ENCODE measurements around the gene CAMKMT.

DNA sequence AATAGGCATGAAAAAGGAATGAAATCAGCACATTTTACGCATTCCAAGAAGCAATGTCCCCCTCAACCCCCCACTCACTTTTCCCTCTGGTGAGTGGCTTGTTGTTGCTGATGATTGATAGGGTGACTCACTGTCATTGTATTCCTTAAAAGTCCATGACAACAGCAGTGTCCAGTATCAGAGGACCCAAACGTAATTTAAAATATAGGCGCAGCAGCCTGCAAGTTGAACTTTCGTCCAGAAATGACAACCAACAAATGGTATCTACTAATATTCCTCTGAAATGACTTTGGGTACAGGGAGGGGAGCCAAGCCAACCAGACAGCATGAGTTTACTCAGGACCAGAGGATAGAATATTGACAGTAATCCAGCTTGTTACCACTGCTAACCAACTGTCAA lies 396.8 kb downstream of the CAMKMT start:
- TF ChIP-seq, protein P1, sequence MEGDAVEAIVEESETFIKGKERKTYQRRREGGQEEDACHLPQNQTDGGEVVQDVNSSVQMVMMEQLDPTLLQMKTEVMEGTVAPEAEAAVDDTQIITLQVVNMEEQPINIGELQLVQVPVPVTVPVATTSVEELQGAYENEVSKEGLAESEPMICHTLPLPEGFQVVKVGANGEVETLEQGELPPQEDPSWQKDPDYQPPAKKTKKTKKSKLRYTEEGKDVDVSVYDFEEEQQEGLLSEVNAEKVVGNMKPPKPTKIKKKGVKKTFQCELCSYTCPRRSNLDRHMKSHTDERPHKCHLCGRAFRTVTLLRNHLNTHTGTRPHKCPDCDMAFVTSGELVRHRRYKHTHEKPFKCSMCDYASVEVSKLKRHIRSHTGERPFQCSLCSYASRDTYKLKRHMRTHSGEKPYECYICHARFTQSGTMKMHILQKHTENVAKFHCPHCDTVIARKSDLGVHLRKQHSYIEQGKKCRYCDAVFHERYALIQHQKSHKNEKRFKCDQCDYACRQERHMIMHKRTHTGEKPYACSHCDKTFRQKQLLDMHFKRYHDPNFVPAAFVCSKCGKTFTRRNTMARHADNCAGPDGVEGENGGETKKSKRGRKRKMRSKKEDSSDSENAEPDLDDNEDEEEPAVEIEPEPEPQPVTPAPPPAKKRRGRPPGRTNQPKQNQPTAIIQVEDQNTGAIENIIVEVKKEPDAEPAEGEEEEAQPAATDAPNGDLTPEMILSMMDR (IDR thresholded peaks at IDR 0.05): no peak
- TF ChIP-seq POLR2A (IDR thresholded peaks at IDR 0.05): no peak
- no peak for TF ChIP-seq EP300 (IDR thresholded peaks at IDR 0.05)
- TF ChIP-seq POLR2AphosphoS5 (IDR thresholded peaks at IDR 0.05): no peak
